H1 (cell line): Measurements from ENCODE around the gene AKR7A3. TPM values are rescaled to one million over a fixed set of nuclear protein-coding genes. Genes with fewer than 3 reads are reported as not detected.

ENCODE experiments used
- CTCF ChIA-PET: fragments of 300-600 bp; sonication (Branson Sonifier 250); formaldehyde crosslinking; loops from one replicate; lab custom pipeline; 2021; ENCODE audit not compliant: partially characterized antibody; lab: Charles Lee
- POLR2A ChIA-PET: fragments of 300-600 bp; sonication (Branson Sonifier 250); formaldehyde crosslinking; loops from one replicate; lab custom pipeline; 2021; ENCODE audit warnings: inconsistent platforms; ENCODE audit not compliant: partially characterized antibody; lab: Charles Lee
- DNase-seq, 2 experiments: peaks; one replicate each; pipeline versions ENCODE4 v3.0.0 to v3.0.0-alpha.2; 2010 to 2022; ENCODE audit warnings: low spot score in 2 of 2, low read depth in 1 of 2, mixed read lengths in 1 of 2
- FAIRE-seq: peaks from 2 replicates; lab custom pipeline; 2011; peaks lifted over from hg19 to GRCh38; lab: Jason Lieb, UNC
- H2AFZ ChIP-seq: 2 replicates; pipeline ENCODE4 v1.8.1; 2012; ENCODE audit warnings: low read length, inconsistent platforms
- H2AK5ac ChIP-seq: 2 replicates; pipeline ENCODE4 v1.6.1; 2013; ENCODE audit warnings: low read depth, low read length
- H2BK120ac ChIP-seq: replicated peaks from 2 replicates; pipeline ENCODE3; 2013; ENCODE audit warnings: low read depth, low read length, inconsistent platforms
- H2BK12ac ChIP-seq: 2 replicates; pipeline ENCODE4 v1.6.1; 2013; ENCODE audit warnings: low read depth, low read length
- H2BK15ac ChIP-seq: 2 replicates; pipeline ENCODE4 v1.6.1; 2013; ENCODE audit warnings: low read length
- H2BK20ac ChIP-seq: 2 replicates; pipeline ENCODE4 v1.6.1; 2013; ENCODE audit warnings: low read length
- H2BK5ac ChIP-seq: 2 replicates; pipeline ENCODE4 v1.6.1; 2013; ENCODE audit warnings: low read depth, low read length
- H3K14ac ChIP-seq: 2 replicates; pipeline ENCODE4 v1.6.1; 2013; ENCODE audit warnings: inconsistent platforms; ENCODE audit not compliant: insufficient read length
- H3K18ac ChIP-seq: 2 replicates; pipeline ENCODE4 v1.6.1; 2013; ENCODE audit warnings: low read length; ENCODE audit errors: extremely low read depth
- H3K23ac ChIP-seq: 2 replicates; pipeline ENCODE4 v1.6.1; 2013; ENCODE audit warnings: inconsistent platforms; ENCODE audit not compliant: insufficient read length
- H3K23me2 ChIP-seq: 2 replicates; pipeline ENCODE4 v1.6.1; 2013; ENCODE audit warnings: low read depth, low read length
- H3K27ac ChIP-seq: 2 replicates; pipeline ENCODE4 v1.6.1; 2011; ENCODE audit warnings: low read depth, low read length, inconsistent platforms
- H3K27me3 ChIP-seq, 4 experiments: replicated peaks in 1 of 4; 1 replicate in 1 of 4; 2 replicates in 3 of 4; pipeline versions ENCODE4 v1.6.1 to v1.8.1; 2011 to 2013; ENCODE audit warnings: low read length in 3 of 4, mild to moderate bottlenecking in 3 of 4, inconsistent platforms in 2 of 4, mixed read lengths in 2 of 4, moderate library complexity in 1 of 4; ENCODE audit not compliant: control insufficient read depth in 3 of 4, insufficient read depth in 3 of 4; ENCODE audit errors: extremely low read depth in 1 of 4
- H3K36me3 ChIP-seq, 4 experiments: 2 replicates each; pipeline versions ENCODE4 v1.6.1 to v1.8.1; 2011 to 2013; ENCODE audit warnings: mild to moderate bottlenecking in 4 of 4, low read length in 3 of 4, moderate library complexity in 2 of 4, control low read depth in 1 of 4, inconsistent platforms in 1 of 4; ENCODE audit not compliant: insufficient read depth in 4 of 4, control insufficient read depth in 2 of 4
- H3K4ac ChIP-seq: replicated peaks from 2 replicates; pipeline ENCODE3; 2013; ENCODE audit warnings: low read length, low read depth, mixed read lengths, inconsistent platforms; ENCODE audit not compliant: insufficient read length
- H3K4me1 ChIP-seq, 4 experiments: replicated peaks in 1 of 4; 1 replicate in 1 of 4; 2 replicates in 3 of 4; pipeline versions ENCODE4 v1.6.1 to v1.8.1; 2011 to 2013; ENCODE audit warnings: low read length in 3 of 4, inconsistent platforms in 2 of 4, mixed read lengths in 1 of 4; ENCODE audit not compliant: insufficient read depth in 4 of 4, control insufficient read depth in 3 of 4
- H3K4me2 ChIP-seq, 2 experiments: 2 replicates each; pipeline versions ENCODE4 v1.6.1 to v1.8.1; 2011 to 2013; ENCODE audit warnings: low read depth in 2 of 2, low read length in 2 of 2, control low read depth in 1 of 2, inconsistent platforms in 1 of 2, mild to moderate bottlenecking in 1 of 2; ENCODE audit not compliant: insufficient read depth in 1 of 2
- H3K4me3 ChIP-seq, 4 experiments: fragments of 200-600, 300-600 bp in 1 of 4; sonication (generic), shearing (Covaris generic), sonication (Bioruptor Twin) in 1 of 4; 2 replicates each; pipeline versions ENCODE4 v1.5.1 to v1.8.1; 2011 to 2016; ENCODE audit warnings: low read length in 4 of 4, low read depth in 3 of 4, control low read depth in 2 of 4, inconsistent platforms in 2 of 4, mild to moderate bottlenecking in 2 of 4, mixed read lengths in 1 of 4, moderate library complexity in 1 of 4; ENCODE audit not compliant: insufficient read depth in 2 of 4; ENCODE audit errors: extremely low read depth in 1 of 4
- H3K56ac ChIP-seq: replicated peaks from 2 replicates; pipeline ENCODE3; 2013; ENCODE audit warnings: low read depth, mild to moderate bottlenecking, mixed read lengths, low read length, inconsistent platforms; ENCODE audit not compliant: insufficient read length
- H3K79me1 ChIP-seq: 2 replicates; pipeline ENCODE4 v1.6.1; 2013; ENCODE audit warnings: low read depth, low read length, control low read depth
- H3K79me2 ChIP-seq, 2 experiments: 2 replicates each; pipeline versions ENCODE4 v1.6.1 to v1.8.1; 2012 to 2013; ENCODE audit warnings: low read length in 2 of 2, mild to moderate bottlenecking in 2 of 2, inconsistent platforms in 1 of 2; ENCODE audit not compliant: insufficient read depth in 2 of 2, control insufficient read depth in 1 of 2
- H3K9ac ChIP-seq, 4 experiments: replicated peaks in 1 of 4; 1 replicate in 1 of 4; 2 replicates in 3 of 4; pipeline versions ENCODE4 v1.6.1 to v1.8.1; 2011 to 2013; ENCODE audit warnings: low read depth in 3 of 4, low read length in 3 of 4, control low read depth in 2 of 4, mild to moderate bottlenecking in 2 of 4, moderate library complexity in 2 of 4, inconsistent platforms in 1 of 4; ENCODE audit errors: extremely low read depth in 1 of 4
- H3K9me3 ChIP-seq, 2 experiments: 2 replicates each; pipeline versions ENCODE4 v1.6.1 to v1.8.1; 2012 to 2013; ENCODE audit warnings: mild to moderate bottlenecking in 2 of 2, moderate library complexity in 2 of 2, control low read depth in 1 of 2, inconsistent platforms in 1 of 2, low read depth in 1 of 2, low read length in 1 of 2, mixed read lengths in 1 of 2; ENCODE audit not compliant: insufficient read depth in 2 of 2
- H4K20me1 ChIP-seq, 2 experiments: replicated peaks in 1 of 2; 2 replicates each; pipeline versions ENCODE3 to v1.8.1; 2011 to 2013; ENCODE audit warnings: inconsistent platforms in 2 of 2, low read length in 2 of 2, mild to moderate bottlenecking in 1 of 2; ENCODE audit not compliant: insufficient read depth in 2 of 2, control insufficient read depth in 1 of 2
- H4K5ac ChIP-seq: 2 replicates; pipeline ENCODE4 v1.6.1; 2013; ENCODE audit warnings: low read length, low read depth, mixed read lengths, inconsistent platforms; ENCODE audit not compliant: insufficient read length
- H4K8ac ChIP-seq: 2 replicates; pipeline ENCODE4 v1.8.0; 2013; ENCODE audit warnings: mild to moderate bottlenecking, moderate library complexity, low read length, inconsistent platforms; ENCODE audit not compliant: insufficient read depth; ENCODE audit errors: extremely low read depth
- H4K91ac ChIP-seq: replicated peaks from 2 replicates; pipeline ENCODE3; 2013; ENCODE audit warnings: low read length, mixed read lengths, inconsistent platforms; ENCODE audit not compliant: insufficient read length
- BRCA1 ChIP-seq: IDR thresholded peaks from 2 replicates; pipeline ENCODE4 v1.6.1; 2012; ENCODE audit warnings: low read depth, low read length, improper control_type of control experiment
- YY1 ChIP-seq: IDR thresholded peaks from 2 replicates; pipeline ENCODE4 v1.6.1; 2011; ENCODE audit warnings: low read depth, mild to moderate bottlenecking, low read length
- WGBS, 2 experiments: shearing (Covaris generic) in 1 of 2; methylation state at CpG; one replicate each; pipeline versions ENCODE4 v1.1.6 to v1.1.7; 2013 to 2015; ENCODE audit warnings: low lambda C conversion rate in 2 of 2, mixed read lengths in 2 of 2, inconsistent platforms in 1 of 2, low coverage in 1 of 2, missing lambda C conversion rate in 1 of 2; ENCODE audit not compliant: insufficient replicate concordance in 2 of 2, insufficient coverage in 1 of 2, insufficient read length in 1 of 2; ENCODE audit errors: extremely low coverage in 1 of 2, missing lambda C conversion rate in 1 of 2; 5-methylcytosine and 5-hydroxymethylcytosine counted together
- polyA plus RNA-seq, 7 experiments: library from polyadenylated mRNA; depleted of rRNA in 3 of 7; stranded (reverse) in 5 of 7; unstranded in 2 of 7; fragments of >200 nt in 5 of 7; fragments of 200-250 nt in 2 of 7; gene quantifications; 1 replicate in 5 of 7; 2 replicates in 1 of 7; 4 replicates in 1 of 7; pipeline versions ENCODE4 v1.2.1 to v1.2.3, GENCODE V29; 2011 to 2013; ENCODE audit warnings: missing spikeins in 2 of 7, mixed read lengths in 2 of 7
- total RNA-seq: library from RNA; stranded (reverse); fragmentation: NEBNext Ultra II Directional; extraction: Animal tissue kit (Norgen Biotek cat#: 25700); gene quantifications from 2 replicates; pipeline ENCODE4 v1.2.1, GENCODE V29; 2021

AKR7A3 gene
- total and polyA plus RNA-seq, 2 of the 8 experiments (the other 6 are each of a cell fraction or from before 2014, with no cell fraction given): 0.62 to 0.65 TPM

DNA sequence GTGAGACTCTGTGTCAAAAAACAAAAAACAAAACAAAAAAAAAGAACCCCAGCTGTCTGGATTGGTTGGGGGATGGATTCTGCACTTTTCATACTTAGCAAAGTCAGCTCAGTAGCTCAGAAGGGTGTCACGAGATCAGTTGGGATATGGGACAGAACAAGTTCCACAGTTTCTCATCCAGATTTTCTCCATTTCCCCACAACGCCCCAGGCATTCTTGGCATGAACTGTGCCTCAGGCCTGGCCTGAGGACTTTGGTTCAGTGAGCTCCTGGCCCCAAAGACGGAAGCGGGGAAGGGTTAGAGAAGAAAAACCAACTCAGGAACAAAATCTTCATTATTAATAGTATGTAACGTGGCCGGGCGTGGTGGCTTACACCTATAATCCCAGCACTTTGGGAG is 21.5 kb upstream of the AKR7A3 start:
- no peak overlapping the region for H3K14ac ChIP-seq
- ChIA-PET CTCF (interaction anchor here (0.6 to 1.5 kb wide), 6 partner anchors 32 to 929 kb away, joined by 3 to 6 read pairs (median 3); no protein-coding TSS in a partner anchor), POLR2A (interaction anchor here (0.6 to 16.9 kb wide), 5 partner anchors 13 to 77 kb away, joined by 3 to 143 read pairs (median 4); partner anchors contain the start of genes AKR7A3, EMC1 and MRTO4)
- 96% methylated on average over 7 of the region's 7 CpGs; no CpG with 5 or more reads in 1 of the 2 experiments for WGBS, 2 experiments
- peaks cover 0 to 2% of the 10 kb centered on the region in 2 experiments; a peak in 1 of 4 replicates for H3K79me2 ChIP-seq
- no peak overlapping the region for H3K23ac ChIP-seq
- no peak overlapping the region; a peak in 1 of 4 replicates for H3K4me2 ChIP-seq
- no peak for DNase-seq
- no peaks in the 10 kb centered on the region for H3K9me3 ChIP-seq
- H4K5ac ChIP-seq: no peak overlapping the region
- H2BK5ac ChIP-seq: no peak overlapping the region
- no peak overlapping the region for H4K91ac ChIP-seq
- peaks cover 2% of the 10 kb centered on the region; the same call in 1 of the 2 replicates for H3K79me1 ChIP-seq
- H2BK20ac ChIP-seq: no peak overlapping the region
- no peak overlapping the region for H3K9ac ChIP-seq
- H3K27ac ChIP-seq: no peak overlapping the region
- no peak for TF ChIP-seq BRCA1
- no peak for TF ChIP-seq YY1
- H2BK120ac ChIP-seq: no peak overlapping the region
- H3K27me3 ChIP-seq: peaks cover 0 to 4% (median 1%) of the 10 kb centered on the region in 4 experiments; a peak in 1 of 7 replicates
- no peak overlapping the region for H3K4me3 ChIP-seq
- H3K56ac ChIP-seq: no peak overlapping the region
- H3K18ac ChIP-seq: no peak overlapping the region
- H4K8ac ChIP-seq: no peak overlapping the region
- H2BK12ac ChIP-seq: no peak overlapping the region
- H4K20me1 ChIP-seq: peaks cover 6 to 10% of the 10 kb centered on the region in 2 experiments
- no peak overlapping the region for H3K4ac ChIP-seq
- peaks cover 10% of the 10 kb centered on the region; the same call in 1 of the 2 replicates for H3K23me2 ChIP-seq
- H3K4me1 ChIP-seq: peaks cover 0 to 14% (median 7%) of the 10 kb centered on the region in 4 experiments; a peak in 6 of 7 replicates
- no peak overlapping the region for H2AK5ac ChIP-seq
- no peak for FAIRE-seq
- no peak overlapping the region for H2BK15ac ChIP-seq
- peaks cover 5 to 21% (median 11%) of the 10 kb centered on the region in 4 experiments; a peak in 7 of 8 replicates for H3K36me3 ChIP-seq
- no peak overlapping the region for H2AFZ ChIP-seq
